HS-27A (cell line): ENCODE data around the gene CXCL8.
"Not testable (repeated sequence)": the region's sequence is repeated elsewhere in the genome, so short reads cannot be mapped to it uniquely, and the experiment has no call there.

Source experiments
- DNase-seq: peaks from one replicate; pipeline ENCODE4 v3.0.0-alpha.2; 2012; ENCODE audit warnings: low read depth, missing footprints

CXCL8 gene

GRCh38 chr4:73740353-73740778 is at the start of gene CXCL8:
TSS of gene CXCL8 (plus strand) at chr4:73740569. CDS start at chr4:73740659, 90 bp downstream.
- DNase-seq = no peak

GRCh38 chr4:73691201-73691600 is 49.2 kb upstream of the CXCL8 start:
- not testable (repeated sequence) for DNase-seq

GRCh38 chr4:73691759-73692158 is 48.6 kb upstream of the CXCL8 start:
- no peak for DNase-seq

GRCh38 chr4:73692254-73692653 is 48.1 kb upstream of the CXCL8 start:
- DNase-seq = no peak

GRCh38 chr4:73692701-73693100 is 47.7 kb upstream of the CXCL8 start:
- DNase-seq = no peak

DNA sequence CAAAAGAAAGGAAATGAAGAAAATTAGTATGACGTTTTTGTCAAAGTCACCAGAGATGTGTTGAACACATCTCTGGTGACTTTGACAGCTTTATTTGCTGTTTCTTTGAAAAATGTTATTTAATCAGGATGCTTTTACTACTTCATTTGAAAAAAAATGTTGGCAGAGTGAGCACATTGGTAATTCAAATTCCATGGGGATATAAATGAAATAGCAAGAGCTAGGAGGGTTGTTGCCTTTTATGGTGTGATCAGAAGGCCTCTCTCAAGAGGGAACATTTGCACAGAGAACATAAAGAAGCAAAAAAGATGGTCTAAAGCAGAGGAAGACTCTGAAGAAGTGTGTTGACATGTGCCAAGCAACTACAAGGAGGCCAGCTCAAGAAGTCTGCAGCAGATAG is 46.6 kb upstream of the CXCL8 start:
- DNase-seq = no peak

DNA sequence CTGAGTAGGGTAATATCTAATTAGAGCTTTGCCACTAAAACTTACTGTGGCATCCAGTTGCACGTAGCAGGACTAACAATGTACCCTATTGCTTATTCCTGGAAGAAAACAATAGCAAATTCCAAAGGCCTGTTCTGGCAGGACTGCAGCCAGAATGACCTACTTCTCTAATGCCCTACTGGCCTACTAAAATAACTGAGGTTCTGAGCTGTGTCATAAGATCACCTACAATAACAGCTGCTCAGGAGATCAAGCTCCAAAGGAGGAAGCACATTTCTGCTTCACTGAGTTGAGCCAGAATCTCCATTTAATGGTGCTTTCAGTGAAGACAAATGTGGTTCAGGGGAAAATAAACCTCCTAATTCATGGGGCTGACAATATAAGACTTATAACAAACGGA is 42.2 kb upstream of the CXCL8 start:
- no peak for DNase-seq

- DNase-seq = no peak
Observed at GRCh38 chr4:73701116-73701515, 39.3 kb upstream of the CXCL8 start.

DNA sequence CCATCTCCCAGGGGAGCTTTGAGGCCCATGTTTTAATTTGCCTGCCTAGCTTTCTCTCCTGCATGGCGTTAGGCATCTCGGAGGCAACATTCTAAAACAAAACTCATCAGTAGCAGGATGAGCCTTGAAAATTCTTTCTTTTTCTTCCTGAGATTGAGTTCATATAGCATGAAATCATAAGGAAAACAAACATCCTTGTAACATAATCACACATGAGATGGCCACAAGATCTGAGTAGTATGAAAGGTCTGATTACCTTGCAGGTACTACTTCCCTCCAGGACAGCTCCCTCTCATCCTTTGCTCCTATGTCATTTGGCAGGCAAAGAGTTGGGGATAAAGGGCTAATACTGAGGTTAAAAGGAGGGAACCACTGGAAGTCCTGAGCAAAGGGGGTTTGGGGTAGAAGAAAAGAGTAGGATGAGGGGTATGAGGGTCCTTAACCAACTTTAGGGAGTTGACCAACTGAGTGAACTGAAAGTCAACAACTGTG is 37.5 kb upstream of the CXCL8 start:
- DNase-seq = no peak

GRCh38 chr4:73703320-73703719 is 37.0 kb upstream of the CXCL8 start:
- no peak for DNase-seq

DNA sequence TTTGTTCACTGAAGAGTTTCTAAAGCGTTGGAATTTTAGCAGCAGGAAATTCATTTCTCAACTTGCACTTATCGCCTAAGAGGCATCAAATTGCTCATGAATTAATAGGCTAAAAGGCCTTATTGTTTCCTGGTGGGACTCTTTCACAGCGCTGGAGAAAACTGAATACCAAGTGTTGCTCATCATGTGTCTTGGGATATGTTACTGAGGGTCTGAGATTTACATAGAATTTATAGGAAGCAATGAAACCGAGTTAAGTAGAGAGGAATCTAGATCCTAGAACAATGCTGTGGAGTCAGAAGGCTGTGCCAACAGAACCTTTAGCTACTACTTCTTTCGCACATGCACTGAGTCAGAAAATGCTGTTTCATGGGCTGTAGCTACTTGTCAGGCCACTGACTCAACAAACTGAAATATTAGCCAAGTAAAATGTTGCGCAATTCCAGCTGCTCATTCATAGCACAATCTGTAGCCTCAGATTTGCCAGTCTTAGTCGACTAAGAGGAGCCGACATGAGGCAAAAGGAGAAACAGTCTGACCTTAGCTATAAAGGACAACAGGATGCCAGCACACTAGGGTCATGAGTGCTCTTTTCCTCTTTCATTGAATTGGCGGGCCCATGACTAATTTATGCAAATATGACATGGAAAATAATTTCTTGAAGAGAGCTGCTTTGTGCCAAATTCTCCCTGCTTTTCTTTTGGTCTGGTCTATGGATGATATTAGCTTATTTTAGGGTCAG is 35.9 kb upstream of the CXCL8 start:
- DNase-seq = peak; percentile 87

- no peak for DNase-seq
Observed at GRCh38 chr4:73705056-73705432, 35.3 kb upstream of the CXCL8 start.

GRCh38 chr4:73705721-73706120 is 34.6 kb upstream of the CXCL8 start:
- DNase-seq = no peak

GRCh38 chr4:73706811-73707210 is 33.6 kb upstream of the CXCL8 start:
- no peak for DNase-seq

DNA sequence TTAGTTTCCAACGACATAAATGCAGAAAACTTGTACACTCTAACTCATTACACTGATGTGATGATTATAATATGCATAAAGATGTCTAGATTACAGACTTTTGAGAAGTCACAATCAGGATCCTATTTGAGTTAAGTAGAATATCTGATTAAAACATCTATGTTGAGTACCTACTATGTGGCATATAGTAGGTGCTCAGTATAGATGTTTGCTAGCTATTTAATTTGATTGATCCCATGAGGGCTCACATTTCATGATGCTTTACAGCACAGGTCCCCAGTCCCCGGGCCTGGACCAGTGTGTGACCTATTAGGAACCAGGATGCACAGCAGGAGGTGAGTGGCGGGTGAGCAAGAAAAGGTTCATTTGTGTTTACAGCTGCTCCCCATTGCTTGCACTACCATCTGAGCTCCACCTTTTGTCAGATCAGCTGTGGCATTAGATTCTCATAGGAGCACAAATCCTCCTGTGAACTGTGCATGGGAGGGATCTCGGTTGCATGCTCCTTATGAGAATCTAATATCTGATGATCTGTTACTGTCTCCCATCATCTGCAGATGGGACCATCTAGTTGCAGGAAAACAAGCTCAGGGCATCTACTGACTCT is 33.0 kb upstream of the CXCL8 start:
- no peak for DNase-seq

DNA sequence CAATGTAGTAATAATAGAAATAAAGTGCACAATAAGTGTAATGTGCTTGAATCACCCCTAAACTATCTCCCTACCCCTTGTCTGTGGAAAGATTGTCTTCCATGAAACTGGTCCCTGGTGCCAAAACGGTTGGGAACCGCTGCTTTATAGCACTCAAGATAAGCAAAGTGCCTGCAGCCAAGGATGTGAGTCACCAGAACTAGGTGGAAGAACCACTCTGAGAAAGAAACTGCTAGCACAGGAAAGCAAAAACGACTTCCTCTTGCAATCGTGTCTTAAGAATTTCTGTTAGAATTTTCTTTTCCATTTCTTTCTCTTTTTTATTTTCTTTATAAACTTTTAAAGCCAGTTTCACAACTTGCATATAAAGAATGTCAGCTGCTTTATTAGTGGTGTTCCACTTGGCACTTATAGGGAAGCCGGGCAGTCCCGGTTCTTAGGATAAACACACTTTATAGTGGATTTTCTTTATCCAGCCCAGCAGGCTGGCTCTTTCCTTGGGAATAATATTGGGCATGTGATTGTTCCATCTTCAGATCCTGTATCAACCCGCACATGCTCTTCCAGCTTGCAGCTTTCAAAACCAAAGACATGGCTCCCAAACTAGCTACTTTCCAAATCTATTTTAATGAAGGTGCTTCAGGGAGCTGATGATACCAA is 32.3 kb upstream of the CXCL8 start:
- DNase-seq = no peak

DNA sequence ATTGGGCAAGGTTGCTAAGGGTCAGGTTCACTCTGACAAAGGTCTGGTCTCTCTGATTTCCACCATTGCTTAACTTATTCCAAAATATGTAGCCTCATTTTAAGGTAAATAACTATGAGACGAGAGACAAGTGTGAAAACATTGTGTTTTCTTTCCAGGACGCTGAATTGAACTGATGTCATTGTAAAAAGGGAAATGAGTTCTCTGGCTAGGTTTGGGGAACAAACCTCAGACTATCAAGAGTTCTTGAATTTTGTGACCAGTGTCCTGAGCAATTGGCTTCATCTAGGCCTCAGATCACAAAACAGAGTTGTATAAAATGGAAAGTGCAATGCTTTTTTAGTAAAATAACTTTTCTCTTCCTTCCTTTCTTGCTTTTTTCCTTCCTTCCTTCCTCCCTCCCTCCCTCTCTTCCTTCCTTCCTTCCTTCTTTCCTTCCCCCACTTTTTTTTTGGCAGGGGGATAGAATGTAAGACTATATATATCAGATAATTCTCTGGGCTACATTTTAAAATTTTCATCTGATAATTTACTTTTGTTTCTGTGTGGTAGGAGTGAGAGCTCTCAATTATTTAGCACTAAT is 30.8 kb upstream of the CXCL8 start:
- DNase-seq = no peak

DNA sequence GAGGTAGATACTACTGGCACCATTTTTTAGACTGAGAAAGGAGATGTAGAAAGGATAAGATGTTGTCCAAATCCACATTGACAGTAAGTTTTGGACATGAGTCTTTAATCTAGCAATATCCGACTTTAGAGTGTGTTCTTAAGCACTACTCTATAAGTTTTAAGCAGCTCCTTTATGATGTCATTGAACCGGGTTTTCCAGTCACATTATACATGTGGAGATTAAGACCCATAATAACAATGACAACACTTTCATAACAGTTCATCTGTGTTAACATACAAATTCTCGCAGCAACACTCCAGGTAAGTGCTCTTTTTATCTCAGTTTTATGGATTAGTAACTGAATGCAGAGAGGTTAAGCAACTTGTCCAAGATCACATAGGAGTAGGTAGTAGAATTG is 30.3 kb upstream of the CXCL8 start:
- no peak for DNase-seq

GRCh38 chr4:73711989-73712388 is 28.4 kb upstream of the CXCL8 start:
- DNase-seq = no peak

DNA sequence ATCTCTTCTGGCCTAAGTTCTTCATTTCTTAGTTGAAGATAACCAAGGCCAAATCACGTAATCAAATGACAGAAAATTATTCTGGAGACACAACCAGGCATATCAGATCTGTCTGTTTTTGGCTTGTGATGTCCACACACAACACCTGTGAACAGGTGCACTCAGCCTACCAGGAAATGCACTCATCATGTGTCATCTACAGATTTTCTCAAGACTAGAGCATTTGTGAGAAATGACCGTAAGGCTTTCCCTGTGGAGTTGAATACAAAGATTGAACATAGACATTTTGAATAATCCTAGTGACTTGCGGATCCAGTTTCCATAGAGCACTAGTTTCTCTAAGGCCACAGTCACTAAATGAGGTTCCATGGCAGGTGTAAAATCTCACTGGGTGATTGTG is 26.7 kb upstream of the CXCL8 start:
- DNase-seq = no peak

GRCh38 chr4:73714647-73715046 is 25.7 kb upstream of the CXCL8 start:
- no peak for DNase-seq

- no peak for DNase-seq
Observed at GRCh38 chr4:73715659-73716058, 24.7 kb upstream of the CXCL8 start.
